GM18951 (cell line): Measurements from ENCODE around the gene RSPH6A.

ENCODE experiments used
- POLR2A ChIP-seq: IDR thresholded peaks from 4 replicates; pipeline ENCODE4 v1.6.1; 2011; ENCODE audit warnings: mild to moderate bottlenecking; ENCODE audit not compliant: insufficient read length, insufficient read depth; ENCODE audit errors: extremely low read depth
- in situ Hi-C: fragments of 300-500 bp; cut with MboI; formaldehyde crosslinking; loops from one replicate; pipeline ENCODE4 v1.12.0; 2022; ENCODE audit warnings: low sequenced_read_pairs, mixed read lengths, inconsistent platforms; ENCODE audit not compliant: unreplicated experiment

The RSPH6A gene

DNA sequence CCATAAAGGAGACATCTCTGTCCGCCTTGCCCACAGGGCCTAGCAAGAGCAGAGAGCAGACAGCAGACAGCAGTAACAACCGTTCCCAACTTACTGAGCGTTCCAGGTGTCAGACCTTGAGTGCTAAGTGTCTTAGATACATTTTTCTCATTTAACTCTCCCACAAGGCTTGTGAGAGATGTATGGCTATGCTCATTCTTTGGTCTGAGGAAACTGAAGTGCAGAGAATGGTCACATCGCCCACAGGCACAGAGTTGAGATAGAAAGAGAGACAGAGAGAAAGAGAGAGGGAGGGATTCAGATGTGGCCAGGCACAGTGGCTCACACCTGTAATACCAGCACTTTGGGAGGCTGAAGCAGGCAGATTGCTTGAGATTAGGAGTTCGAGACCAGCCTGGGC, 67.6 kb downstream of the RSPH6A start:
- no peak for TF ChIP-seq POLR2A
- in situ Hi-C loops = no loop called here

- in situ Hi-C loops = no loop called here
- TF ChIP-seq POLR2A = no peak
These were observed 68.2 kb downstream of the RSPH6A start for GRCh38 chr19:45746866-45747265.
